Fibroblast of the aortic adventitia (primary cell): ENCODE data around the gene ZNF740. TPM values are rescaled to one million over a fixed set of nuclear protein-coding genes. Genes with fewer than 3 reads are reported as not detected.

Experiments used
- DNase-seq: peaks from one replicate; pipeline ENCODE4 v3.0.0-alpha.2; 2010; ENCODE audit warnings: low read depth
- H3K4me3 ChIP-seq: 2 replicates; pipeline ENCODE4 v1.5.1; 2011; ENCODE audit warnings: low read depth, mild to moderate bottlenecking, control low read depth, low read length, moderate library complexity
- CTCF ChIP-seq: IDR thresholded peaks from 2 replicates; pipeline ENCODE4 v1.5.1; 2011; ENCODE audit warnings: mild to moderate bottlenecking, low read length, control low read depth, inconsistent platforms; ENCODE audit not compliant: insufficient read depth
- total RNA-seq: library from RNA; depleted of rRNA; stranded (reverse); fragments of >200 nt; gene quantifications from 2 replicates; pipeline ENCODE4 v1.2.3, GENCODE V29; 2012; ENCODE audit warnings: low replicate concordance

Gene ZNF740
- total RNA-seq, 1 donor, result 12.6 TPM

DNA sequence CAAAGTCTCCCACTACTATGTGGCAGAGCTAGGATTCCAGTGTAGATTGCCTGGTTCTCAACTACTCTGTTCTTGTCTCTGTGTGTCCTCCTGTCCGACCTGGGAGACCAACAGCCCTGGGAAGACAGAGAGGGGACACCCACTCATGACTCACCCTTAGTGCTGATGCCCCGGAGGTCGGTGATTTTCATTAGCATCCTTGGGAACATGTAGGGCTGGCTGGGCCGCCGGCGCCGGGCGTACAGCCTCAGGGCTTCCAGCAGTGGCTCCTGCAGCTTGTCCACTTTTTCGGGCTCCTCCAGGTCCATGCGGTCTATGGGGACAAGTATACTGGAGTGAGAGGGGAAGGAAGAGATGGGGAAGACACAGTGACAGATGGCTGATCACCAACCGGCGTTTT, 32.4 kb downstream of the ZNF740 start:
- no peak overlapping the region for H3K4me3 ChIP-seq
- no peak for TF ChIP-seq CTCF
- no peak for DNase-seq

DNA sequence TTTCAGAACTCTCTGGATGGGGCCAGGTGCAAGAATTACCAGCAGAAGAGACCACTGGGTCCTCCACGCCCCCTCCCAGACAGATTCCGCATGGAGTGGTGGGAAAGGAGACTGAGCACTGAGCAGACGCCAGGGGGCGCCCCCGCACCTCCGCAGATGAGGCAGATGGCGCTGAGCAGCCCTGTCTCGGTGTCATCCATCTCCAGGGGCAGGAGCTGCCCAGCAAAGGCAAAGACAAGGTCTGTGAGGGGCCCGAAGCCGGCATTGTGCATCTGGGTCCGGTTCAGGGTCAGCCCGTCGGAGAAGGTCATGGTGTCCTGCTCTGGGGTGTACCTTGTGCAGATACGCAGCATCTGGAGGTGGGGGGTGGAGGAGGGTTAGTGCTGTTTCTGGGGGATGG, 32.8 kb downstream of the ZNF740 start:
- no peak overlapping the region for H3K4me3 ChIP-seq
- TF ChIP-seq CTCF, result peak; percentile 94
- peak; percentile 74 for DNase-seq

DNA sequence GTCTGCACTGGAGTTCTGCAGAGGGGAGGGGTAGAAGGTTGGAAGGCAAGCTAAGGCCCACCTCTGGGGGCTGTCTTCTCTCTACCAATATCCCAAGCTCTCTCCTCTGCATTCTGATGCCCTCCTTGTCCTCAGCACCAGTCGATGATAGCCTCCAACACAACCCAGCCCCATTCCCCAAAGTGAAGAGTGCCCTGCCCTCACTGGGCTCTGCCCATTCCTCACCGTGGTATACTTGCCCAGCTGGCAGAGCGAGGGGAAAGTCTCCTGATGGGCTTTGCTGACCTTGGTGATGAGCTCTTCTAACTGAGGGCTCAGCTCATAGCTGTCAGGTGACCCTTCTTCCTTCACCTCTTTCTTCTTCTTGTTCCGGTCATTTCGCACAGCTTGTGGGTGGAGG, 33.7 kb downstream of the ZNF740 start:
- TF ChIP-seq CTCF, result no peak
- DNase-seq, result no peak
- H3K4me3 ChIP-seq, result no peak overlapping the region

- no peak for DNase-seq
- no peak for TF ChIP-seq CTCF
- H3K4me3 ChIP-seq, result no peak overlapping the region
Observed at GRCh38 chr12:53214687-53215455, 34.3 kb downstream of the ZNF740 start.

DNA sequence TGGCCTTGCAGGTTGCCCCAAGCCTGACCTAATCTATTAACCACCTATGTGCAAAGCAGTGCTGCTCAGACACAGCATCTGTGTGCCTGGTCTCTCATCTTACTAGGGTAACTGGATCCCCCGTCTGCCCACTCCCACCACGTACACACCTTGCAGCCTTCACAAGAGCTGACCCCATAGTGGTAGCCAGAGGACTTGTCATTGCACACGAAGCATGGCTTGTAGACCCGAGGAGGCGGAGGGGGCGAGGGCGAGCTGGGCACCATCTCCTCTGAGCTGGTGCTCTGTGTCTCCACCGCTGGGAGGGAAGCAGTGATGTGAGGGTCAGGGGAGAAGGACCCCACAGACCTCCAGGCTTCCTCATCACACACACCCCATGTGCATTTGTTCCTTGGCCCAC, 35.0 kb downstream of the ZNF740 start:
- DNase-seq, result no peak
- no peak for TF ChIP-seq CTCF
- H3K4me3 ChIP-seq, result no peak overlapping the region

- no peak for TF ChIP-seq CTCF
- DNase-seq, result peak; percentile 44
- H3K4me3 ChIP-seq, result peak overlapping the region; percentile 89
Observed at GRCh38 chr12:53217051-53217930, 36.8 kb downstream of the ZNF740 start.
